ENCODE results near the gene OR7A10.

Gene OR7A10

DNA sequence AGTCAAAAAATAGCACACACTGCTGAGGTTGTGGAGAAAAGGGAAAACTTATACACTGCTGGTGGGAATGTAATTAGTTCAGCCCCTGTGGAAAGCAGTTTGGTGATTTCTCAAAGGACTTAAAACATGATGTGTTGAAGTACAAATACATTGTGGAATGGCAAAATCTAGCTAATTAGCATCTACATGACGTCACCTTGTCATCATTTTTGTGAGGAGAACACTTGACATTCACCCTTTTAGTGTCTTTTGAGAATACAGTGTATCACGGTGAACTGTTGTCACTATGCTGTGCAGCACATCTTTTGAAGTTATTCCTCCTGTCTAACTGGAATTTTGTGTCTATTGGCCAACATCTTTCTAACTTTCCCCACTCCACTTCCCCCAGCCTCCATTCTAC is 5.6 kb downstream of the OR7A10 start:
- TF ChIP-seq, protein P1, sequence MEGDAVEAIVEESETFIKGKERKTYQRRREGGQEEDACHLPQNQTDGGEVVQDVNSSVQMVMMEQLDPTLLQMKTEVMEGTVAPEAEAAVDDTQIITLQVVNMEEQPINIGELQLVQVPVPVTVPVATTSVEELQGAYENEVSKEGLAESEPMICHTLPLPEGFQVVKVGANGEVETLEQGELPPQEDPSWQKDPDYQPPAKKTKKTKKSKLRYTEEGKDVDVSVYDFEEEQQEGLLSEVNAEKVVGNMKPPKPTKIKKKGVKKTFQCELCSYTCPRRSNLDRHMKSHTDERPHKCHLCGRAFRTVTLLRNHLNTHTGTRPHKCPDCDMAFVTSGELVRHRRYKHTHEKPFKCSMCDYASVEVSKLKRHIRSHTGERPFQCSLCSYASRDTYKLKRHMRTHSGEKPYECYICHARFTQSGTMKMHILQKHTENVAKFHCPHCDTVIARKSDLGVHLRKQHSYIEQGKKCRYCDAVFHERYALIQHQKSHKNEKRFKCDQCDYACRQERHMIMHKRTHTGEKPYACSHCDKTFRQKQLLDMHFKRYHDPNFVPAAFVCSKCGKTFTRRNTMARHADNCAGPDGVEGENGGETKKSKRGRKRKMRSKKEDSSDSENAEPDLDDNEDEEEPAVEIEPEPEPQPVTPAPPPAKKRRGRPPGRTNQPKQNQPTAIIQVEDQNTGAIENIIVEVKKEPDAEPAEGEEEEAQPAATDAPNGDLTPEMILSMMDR (IDR thresholded peaks at IDR 0.05; ENCODE audit: extremely low read depth, missing control alignments), result no peak
- DNase-seq (ENCODE audit: low spot score), result no peak

DNA sequence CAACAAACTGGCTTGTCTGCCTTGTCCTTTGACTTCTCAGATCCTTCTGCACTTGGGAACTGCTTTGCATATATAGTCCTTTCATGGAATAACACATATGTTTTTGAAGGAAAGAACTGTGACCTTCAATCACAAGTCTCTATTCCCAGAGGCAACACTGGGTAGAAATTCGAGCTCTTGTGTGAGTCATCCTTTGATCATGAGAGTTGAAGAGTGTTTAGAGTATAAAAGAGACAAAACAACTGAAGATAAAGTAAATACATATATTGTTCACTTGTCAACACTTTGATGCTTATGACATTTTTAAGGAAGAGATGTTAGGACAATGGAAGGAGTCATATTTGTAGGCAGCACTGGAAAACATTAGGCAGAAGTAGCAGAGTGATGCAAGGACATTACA is 8.5 kb downstream of the OR7A10 start:
- TF ChIP-seq, protein P1 (IDR thresholded peaks at IDR 0.05; ENCODE audit: extremely low read depth, missing control alignments), result no peak
- no peak for DNase-seq (ENCODE audit: low spot score)

DNA sequence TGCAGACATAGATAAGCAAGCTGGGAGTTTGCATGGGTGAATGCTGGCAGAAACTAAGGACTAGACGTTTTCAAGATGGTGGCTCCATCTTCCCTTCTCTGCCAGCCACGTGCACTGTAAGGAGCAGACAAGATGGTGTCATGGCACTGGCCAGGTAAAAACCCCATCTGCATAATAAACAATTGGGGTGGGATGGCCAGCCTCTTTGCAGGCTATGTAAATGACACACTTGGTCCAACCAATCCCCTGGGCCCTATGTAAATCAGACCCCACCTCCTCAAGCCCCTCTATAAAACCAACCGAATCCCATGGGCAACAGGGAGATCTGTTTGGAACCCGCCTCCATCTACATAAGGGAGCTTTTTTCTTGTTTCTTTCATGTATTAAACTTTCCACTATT is 11.3 kb downstream of the OR7A10 start:
- no peak for DNase-seq (ENCODE audit: low spot score)
- TF ChIP-seq, protein P1 (IDR thresholded peaks at IDR 0.05; ENCODE audit: extremely low read depth, missing control alignments), result no peak

DNA sequence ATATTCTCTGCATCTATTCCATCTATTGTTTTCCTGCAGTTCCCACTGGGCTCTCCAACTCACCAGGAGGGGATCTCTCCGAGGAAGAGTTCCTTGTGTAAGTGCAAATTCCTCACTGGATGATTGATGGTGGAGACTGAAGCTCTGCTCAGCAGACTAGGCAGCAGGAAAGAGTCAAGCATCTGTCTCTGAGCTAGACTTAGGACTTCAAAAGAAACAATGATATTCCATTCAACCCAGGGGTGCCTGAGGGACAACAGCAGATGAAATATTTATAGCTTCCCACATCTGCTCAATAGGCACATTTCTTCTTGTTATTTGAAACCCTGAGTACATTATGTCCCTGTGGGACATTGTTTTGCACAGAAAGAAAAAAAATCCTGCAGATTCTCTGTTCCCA is 13.7 kb downstream of the OR7A10 start, which contains the start of the genes OR7A5 and OR7C1:
OR7A5 (minus strand) TSS at position 175 of the 400 bp plus-strand sequence. CDS start 6,944 bp downstream, outside the sequence.
OR7C1 (minus strand) TSS at position 175 of the 400 bp plus-strand sequence. CDS start 35,049 bp downstream, outside the sequence.
- TF ChIP-seq, protein P1 (IDR thresholded peaks at IDR 0.05; ENCODE audit: extremely low read depth, missing control alignments), result no peak
- no peak for DNase-seq (ENCODE audit: low spot score)

DNA sequence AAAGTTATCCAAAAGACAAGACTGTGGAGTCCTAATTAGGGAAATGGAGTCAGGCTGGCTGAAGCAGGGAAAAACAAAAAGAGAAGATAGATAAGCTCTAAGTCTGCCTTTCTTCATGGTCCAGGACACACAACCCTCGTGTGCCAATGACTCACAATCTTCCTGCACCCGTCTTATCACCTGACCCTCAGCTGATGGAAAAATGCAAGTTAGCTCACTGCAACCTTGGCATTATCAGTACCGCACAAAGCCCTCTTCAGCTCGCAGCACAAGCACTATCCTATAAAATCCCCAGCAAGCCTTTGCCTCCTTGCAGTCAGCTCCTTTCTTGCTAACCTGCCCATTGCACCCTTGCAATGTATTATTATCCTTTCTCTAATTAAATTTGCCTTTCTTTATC is 18.0 kb downstream of the OR7A10 start:
- TF ChIP-seq, protein P1 (IDR thresholded peaks at IDR 0.05; ENCODE audit: extremely low read depth, missing control alignments), result no peak
- DNase-seq (ENCODE audit: low spot score), result no peak

DNA sequence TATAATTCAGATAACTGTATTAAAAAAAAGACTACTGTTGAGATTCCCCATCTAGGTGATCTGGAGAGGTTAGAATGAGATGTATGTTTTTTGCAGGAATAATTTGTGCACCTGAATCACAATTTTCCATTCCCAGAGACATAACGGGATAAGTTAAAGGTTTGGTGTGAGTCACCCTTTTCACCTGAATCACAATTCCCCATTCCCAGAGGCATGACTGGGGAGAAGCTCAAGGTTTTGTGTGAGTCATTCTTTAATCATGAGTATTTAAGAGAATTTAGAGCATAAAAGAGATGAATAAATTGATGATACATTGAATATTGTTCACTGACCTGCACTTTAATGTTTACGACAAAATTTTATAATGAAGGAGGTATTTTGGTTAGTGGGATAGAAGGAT is 22.7 kb downstream of the OR7A10 start:
- no peak for DNase-seq (ENCODE audit: low spot score)
- TF ChIP-seq, protein P1 (IDR thresholded peaks at IDR 0.05; ENCODE audit: extremely low read depth, missing control alignments), result no peak

DNA sequence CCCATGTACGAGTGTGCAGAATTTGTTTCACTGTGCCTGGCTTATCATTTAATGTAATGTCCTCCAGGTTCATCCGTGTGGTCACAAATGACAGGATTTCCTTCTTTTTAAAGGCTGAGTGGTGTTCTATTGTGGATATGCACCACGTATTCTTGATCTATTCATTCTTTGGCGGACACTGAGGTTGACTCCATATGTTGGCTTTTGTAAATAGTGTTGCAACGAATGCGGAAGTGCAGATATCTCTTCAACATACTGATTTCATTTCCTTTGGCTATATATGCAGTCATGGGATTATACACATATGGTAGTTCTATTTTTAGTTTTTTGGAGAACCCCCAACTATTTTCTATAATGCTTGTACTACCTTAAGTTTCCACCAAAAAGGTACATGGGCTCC is 26.8 kb downstream of the OR7A10 start:
- TF ChIP-seq, protein P1 (IDR thresholded peaks at IDR 0.05; ENCODE audit: extremely low read depth, missing control alignments), result no peak

More for the DNA sequence above, 26.8 kb downstream of the OR7A10 start:
- DNase-seq (ENCODE audit: low spot score), result no peak

All from GM20000 (cell line).